GM21360 (cell line): ENCODE results near the gene REELD1.
A peak's percentile ranks its signal among the peaks of the same experiment; 100 is the strongest.

ENCODE experiments used
- ATAC-seq: cut with Tn5 transposase; IDR thresholded peaks from one replicate; pipeline ENCODE4 v1.9.1; 2021; ENCODE audit warnings: mild to moderate bottlenecking, moderate library complexity; ENCODE audit not compliant: unreplicated experiment

The REELD1 gene

DNA sequence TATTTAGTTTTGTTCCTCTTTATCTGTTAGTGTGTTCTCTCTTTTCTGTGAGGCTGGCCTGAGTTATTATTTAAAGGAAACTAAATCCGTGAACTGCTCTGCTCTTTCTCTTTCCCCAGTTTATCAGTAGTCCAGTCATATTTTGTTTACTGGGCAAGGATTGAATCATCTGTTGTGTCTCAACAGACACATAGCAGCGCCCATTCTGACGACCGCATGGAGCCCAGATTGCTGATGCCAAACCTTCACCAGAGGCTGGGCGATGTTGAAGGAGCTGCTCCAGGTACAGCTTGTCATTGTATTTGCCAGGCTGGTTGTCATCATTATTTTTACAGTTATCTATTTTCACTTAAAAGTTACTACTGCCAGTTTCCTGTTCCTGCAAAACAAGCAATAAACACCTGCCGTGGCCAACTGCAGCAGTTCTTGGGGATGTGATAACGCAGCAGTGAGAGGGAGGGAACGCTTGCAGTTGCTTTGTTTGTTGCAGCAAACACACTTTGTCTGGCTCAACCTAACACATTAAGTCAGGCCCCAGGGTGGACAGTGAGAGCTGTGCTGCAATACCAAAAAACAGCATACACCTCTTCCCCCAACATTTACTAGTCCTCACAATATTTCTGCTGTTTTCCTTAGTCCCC lies 10.1 kb downstream of the REELD1 start:
- ATAC-seq = no peak

DNA sequence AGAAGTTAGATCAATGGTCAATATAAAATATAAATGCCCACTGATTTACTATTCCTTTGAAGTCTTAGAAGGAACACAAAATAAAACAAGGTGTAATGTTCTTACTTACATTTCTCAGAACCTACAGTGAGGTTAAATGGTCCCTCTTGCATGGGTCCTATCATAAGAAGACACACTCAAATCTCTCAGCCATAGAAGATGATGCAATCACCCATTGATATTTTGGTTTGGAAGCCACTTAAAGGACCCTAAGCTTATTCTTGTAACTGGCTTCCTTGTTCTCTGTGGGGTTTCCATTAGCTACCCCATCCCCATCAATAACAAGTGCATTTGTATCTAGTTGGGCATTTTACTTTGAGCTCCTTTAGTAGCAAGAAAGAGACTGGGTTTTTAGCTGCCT lies 15.1 kb downstream of the REELD1 start:
- ATAC-seq = no peak

DNA sequence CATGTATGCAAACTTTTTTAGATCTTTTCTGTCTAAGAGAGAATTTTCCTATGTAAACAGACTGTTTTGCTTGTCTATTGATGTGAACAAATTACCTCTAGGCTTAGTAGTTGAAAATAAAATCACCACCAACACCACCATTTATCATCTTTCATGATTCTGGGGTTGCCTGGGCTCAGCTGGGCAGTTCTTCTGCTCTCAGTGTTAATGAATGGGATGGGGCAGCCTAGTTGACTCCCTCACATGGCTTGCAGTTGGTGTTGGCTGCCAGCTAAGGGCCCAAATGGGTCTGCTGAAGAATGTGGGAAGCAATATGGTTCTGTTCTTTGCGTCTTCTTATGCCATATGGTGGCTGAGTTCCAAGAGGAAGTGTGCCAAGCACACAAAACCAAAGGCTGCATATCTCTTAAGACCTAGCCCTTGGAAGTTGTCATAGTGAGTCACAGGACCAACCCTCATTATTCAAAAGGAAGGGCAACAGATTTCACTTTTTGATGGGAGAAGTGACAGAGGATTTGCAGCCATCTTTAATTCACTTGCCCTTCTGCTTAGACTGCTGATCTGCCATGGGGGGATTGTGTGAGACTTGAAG lies 17.9 kb downstream of the REELD1 start:
- no peak for ATAC-seq

DNA sequence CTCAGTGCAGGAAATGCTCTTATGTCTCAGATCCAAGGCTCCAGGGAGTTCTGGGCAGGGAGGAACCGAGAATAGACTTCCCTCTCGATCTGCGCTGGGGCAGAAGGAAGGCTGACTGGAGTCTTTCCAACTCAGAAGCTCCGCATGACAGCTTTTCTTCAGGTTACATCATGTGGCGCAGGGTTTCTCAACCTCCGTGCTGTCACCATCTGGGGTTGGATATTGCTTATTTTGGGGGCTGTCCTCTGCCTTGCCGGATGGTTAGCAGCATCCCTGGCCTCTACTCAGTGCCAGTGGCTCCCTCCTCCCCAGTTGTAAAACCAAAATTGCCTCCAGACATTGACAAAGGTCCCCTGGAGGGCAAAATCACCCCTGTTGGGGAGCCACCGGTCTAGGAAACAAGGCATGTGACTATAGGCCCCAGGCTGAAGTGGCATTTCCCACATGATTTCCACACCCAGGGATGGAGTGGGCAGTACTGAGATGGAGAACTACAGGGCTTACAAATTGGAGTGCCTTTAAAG lies 21.4 kb downstream of the REELD1 start:
- ATAC-seq = no peak

DNA sequence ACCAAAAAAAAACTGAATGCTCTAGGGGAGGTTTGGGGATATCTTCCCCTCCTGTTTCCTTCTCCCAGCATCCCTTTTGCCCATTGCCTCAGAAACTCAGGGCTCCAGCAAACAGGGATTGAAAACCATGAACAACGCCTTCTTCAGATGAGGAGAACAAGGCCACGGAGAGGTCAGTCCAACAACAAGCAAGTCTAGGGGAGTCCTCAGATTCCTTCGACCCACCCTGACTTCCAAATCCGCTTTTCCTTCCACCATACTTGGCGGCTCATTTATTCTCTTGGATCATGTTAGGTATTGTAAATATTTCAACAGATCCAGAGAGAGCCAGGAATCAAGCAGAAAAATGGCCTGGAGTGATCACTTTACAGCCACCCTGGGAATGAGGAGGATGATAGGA lies 21.9 kb downstream of the REELD1 start:
- no peak for ATAC-seq

DNA sequence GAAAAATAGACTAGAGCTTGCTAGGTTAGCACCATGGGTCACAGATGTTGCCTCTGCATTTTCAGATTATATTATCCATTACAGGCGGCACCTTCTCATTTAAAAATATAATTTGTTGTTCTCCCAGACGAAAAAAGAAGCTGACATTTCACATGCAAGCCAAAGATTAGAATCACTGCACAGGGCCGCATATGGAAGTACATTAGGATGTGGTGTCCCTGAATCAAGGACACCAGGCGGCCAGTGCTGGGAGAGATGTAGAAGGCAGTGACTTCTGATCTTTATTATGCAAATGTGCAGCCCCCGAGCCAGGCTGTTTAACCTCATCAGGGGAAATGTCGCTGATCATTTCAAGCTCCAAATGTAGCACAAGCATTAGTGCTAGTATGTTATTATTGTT lies 22.8 kb downstream of the REELD1 start:
- no peak for ATAC-seq

DNA sequence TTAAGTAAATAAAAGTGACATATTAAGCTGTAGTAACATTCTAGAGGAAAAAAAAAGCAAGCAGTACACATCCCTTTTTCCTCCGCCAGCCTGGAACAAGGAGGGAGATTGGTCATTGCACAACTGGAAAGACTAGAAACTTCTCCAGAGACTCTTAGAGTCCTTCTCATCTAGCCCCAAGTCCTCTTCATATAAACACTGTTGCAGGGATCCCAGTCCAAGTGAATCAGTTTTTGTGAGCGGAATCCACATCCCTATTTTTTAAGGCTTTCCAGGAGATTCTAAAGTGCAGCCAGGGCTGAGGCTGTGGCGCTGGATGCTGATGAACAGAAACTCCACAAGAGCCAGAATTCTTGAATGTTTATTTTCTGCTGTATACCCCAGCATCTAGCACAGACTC lies 23.8 kb downstream of the REELD1 start:
- no peak for ATAC-seq

DNA sequence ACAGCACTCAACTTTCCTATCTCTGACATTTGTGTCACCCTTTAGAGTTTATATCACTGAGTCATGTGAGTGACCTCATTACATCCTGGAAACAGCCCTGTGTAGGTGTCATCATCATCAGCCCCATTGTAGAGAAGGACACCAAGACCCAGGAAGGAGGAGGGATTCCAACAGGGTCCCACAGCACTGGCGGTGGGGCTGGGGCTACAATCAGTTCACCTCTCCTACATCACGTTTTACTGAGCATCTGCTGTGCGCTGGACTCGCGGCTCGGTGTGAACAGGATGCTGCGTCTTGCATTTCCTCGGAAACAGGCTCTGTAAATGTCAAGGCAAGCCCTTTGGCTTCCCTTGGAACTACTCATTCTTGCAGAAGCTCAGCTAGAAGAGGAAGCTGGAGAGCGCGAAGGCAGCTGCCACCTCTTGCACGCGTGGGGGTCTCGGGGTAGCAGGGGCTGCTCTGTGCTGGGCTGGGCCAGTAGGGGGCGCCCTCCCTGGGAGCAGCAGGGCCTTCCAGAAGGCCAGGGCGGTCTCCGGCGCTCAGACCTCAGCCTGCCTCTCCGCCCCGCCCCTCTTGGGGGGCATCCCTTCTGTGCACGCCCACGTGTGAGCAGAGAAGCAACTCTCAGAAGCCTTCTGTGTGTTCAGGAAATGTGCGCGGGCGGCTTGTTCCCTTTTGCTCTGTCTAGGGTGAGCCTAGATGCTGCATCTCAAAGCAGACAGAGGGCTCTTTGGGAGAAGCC lies 29.0 kb downstream of the REELD1 start:
- ATAC-seq = peak; percentile 89

DNA sequence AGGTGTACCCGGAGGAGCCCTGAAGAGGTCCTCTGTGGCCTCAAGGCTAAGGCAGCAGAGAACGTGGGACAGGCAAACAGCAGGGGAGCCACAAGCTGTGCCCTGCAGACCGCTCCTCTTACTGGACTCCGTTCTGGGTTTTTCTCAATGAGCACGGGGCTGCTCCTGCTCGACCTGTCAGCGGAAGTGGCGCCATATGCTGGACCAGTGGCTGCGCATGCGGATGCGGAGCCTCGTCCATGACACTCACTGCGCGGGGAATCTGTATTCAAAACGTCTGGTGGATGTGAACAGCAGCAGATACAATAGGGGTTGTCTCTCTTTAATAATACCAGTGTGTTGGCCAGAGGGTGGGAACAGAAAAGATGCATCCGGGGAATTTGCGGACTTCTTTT lies 29.5 kb downstream of the REELD1 start:
- no peak for ATAC-seq

DNA sequence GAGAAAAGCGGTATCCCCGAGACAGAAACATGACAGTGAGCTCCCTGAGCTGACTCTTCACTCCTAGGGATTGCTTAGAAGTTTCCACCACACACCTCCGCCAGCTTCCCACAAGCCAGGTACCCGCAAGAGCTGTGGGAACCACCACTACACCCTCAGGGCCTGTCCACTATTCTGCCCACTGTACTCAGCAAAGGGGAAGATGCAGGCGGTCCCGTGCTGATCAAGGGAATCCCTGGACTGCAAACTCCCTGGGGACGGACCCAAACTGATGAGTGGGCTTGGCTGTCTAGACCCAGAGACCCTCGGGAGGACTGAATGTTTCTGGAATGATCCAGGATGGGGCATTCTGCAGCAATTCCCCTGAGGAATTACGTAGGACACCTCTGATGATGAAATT lies 30.2 kb downstream of the REELD1 start:
- no peak for ATAC-seq

DNA sequence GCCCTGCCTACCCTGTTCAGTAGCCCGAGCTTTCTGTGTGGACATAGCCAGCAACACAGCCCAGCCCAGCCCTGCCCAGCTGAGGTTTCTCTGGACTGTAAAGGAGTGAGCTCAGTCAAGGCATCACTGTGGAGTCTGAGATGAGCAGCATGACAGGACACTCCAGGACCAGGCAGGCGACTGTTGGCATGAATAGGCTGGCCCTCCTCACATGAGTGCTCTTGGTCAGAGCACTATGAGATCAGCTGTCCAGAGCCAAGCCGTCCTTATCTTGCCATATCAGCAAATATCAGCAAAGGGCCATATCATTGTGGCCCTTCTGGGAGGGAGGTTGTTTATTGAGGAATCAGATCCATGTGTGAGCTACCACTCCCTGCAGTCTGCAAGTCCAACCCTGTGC lies 30.9 kb downstream of the REELD1 start:
- no peak for ATAC-seq

DNA sequence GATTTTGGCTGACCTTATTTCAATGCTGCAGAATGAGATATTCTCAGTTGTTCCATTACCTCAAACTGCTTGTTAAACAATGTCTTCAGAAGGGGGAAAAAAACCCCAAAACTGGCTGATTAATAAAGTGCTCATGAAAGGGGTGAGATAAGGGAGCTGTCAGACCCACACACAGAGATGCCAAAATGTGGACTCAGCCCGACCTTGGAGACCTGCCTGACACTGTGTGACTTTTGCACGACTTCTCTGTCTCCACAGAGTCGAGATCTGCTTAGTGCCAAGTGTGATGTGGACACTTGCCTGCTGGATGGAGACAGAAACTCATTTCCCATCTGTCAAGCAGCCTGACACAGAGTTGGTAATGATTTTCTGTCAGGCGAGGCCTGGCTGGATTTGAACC lies 31.5 kb downstream of the REELD1 start:
- ATAC-seq = no peak

DNA sequence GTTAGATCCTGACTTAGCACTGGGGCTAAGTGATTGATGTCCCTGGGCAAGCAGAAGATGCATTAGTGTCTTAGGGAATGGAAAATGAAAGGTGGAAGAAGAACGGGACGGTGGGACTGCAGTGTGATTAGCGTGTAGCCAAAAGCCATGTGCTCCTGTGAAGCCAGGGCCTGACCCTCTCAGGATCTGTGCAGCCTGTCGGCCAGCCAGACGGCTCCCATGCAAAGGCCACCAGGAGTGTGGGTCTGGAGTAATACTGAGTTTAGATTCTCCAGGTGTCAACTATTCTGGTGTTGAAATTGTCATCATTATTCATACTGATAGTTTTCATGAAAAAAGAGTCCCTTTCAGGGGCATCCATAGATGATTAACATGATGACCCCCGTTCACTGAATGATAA lies 32.0 kb downstream of the REELD1 start:
- no peak for ATAC-seq

DNA sequence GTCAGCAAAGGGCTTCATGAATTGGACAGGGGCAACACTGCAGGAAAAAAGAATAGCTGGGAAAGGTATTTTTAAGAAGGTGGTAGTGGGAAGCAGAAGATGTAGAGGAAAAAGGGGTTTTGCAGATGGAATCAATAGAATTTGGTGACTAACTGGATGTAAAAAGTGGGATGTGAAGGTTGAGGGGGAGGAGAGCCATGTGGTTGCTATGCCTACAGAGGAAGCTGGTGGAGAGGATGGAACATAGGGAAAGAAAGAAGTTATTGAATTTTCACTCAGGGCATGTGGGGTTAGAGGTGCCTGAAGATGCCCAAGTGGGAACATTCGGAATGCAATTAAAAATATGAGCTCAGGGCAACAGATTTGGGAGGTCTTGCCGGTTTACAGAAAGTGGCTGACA lies 33.0 kb downstream of the REELD1 start:
- ATAC-seq = no peak

DNA sequence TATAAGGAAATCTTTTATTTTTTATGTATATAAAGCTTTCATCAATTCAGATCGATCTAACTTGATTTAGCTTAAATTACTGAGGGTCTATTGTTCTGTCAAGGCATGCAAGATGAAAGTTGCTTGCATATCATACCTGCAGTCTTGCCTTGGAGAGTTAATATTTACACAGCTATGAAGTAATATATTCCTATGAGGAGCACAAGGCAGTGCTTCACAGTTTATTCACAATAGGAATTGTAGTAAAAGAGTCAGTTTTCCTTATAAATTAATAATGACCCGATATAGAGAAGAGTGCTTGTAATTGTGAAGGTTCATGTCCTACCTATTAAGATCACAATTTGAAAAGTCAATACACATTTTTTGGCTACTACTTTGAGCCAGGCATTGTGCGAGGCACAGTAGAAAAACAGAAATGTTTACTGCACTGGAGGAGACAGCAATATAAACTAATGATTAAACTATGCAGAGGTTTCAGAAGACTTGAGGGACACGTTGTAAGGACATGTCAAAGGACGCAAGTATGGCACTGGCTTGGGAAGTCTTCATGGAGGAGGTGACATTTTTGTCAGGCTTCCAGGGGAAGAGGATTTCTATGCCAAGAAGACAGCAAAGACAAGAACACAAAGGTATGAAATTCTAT lies 38.8 kb downstream of the REELD1 start:
- no peak for ATAC-seq

DNA sequence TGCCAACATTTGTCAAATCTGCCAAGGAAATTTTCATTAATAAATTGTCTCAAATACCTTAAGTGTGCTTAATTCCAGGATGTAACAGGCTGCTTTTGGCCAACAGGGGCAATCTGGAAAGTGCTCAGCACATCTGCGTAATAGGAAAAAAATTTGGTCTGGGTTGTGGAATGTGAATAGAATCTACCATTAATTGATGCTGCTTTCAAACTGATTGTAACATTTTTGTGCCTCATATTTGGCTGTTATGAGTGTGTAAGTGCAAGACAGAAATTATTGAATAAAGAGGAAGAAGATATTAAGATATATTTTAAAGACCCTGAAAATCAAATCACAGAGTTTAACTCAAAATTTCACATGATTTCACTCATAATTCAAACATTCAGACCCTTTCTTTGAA lies 41.1 kb downstream of the REELD1 start:
- no peak for ATAC-seq

DNA sequence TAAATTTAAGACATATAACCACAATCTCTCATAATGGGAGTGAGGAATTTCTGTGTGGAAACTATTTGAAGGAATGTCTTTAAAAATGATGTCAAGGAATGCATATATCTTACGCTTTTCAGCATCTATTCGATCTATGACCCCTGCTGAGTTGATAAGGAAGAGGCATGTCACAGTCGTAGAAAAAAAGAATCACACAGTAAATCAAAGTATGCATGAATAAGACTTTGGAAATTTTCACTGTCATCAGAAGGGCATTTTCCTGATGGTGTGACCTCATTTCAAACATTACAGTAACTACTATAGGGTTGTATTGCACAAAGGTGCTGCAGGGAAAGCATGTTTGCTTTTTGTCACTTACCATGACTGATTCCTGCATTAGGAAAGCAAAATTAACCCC lies 41.5 kb downstream of the REELD1 start:
- no peak for ATAC-seq

DNA sequence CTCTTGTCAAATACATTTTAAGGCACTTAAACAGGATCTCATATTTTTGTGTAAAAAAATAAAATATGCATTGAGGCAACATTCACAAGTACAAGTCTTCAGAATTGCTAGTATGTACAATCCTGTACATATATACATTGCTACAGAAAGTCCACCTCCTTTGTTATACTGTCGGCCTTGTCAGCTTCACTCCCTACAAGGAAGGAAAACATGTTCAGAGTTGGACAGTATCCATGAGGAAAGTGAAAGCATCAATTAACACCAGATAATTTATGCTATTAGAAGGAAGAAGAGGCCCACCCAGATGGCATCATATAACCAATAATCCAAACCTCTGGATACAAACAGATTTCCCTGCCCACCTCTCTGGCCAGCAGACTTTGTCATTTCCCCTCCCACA lies 42.0 kb downstream of the REELD1 start:
- no peak for ATAC-seq

DNA sequence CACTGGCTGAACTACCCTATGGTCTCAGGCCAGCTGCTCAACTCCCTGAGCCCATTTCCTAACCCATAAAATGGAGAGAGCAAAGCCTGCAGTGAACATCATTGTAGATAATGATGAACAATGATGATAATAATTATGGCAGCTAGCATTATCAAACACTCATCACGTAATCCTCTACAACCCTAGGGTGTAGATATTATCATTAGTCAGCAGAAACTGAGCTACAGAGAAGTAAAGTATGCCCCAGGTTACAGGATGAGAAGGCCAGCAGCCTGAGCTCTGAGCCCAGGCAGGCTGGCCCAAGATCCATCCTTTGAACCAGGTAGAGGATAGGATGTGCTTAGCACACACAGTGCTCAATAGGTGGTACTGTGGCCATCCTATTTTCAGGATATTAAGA lies 43.2 kb downstream of the REELD1 start:
- no peak for ATAC-seq

DNA sequence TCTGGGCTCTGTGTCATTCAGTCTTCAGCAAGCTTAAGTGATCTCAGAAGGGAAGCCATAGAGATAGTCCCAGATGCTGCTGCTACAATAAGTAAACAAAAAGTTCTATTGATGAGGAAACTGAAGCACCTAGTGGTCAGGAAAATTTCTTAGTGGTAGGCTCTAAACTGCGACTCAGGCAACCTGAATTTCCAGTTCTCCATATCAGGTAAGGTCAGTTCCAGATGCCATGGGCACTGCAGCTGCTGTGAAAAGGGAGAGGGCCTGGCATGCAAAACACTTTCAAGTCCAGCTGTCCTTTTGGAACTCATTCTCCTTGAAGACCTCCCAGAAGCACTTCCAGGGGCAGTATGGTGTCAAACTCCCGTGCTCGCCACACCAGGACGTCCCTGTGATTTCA lies 46.2 kb downstream of the REELD1 start:
- no peak for ATAC-seq

DNA sequence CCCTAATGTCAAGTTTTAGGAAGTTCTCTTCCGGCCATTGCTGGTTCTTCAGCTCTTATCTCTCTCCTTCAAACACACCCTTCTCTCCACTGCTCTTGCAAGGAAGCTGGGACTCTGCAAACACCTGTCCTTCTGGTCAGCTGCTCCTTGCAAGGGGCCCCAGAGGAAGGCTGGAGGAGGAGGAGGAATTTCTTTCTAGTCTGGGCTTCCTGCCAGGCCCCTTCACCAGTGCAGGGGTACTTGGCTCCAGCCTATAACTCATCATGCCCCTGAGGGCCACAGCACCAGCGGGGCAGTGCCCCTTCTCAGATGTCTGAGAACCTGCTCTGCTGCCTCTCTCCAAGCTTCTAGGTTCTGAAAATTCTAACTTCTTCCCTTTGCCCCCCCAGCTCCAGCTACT lies 46.7 kb downstream of the REELD1 start:
- ATAC-seq = no peak

DNA sequence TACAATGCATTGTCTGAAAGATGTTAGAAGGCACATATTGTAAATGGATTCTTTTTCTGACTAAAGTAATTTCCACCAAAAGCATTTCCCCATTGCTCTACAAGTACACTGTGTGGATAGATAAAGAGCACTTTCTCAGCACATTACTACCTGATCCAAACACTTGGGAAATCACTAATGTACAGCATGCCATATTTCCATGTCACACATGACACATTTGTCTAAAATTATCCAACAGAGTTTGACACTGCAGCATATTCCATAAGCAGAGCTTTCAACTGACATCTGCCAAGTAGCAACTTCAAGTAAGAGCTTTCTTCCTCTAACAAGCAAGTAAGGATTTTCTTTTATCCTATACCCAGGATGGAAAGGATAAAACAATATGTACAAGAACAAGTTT lies 49.5 kb downstream of the REELD1 start:
- no peak for ATAC-seq
